ENCODE results near the gene LPIN1.

GRCh38 chr2:11787991-11788390, 41.6 kb downstream of the LPIN1 start:
- TF ChIP-seq ZNF543 (CRISPR knock-in tag; IDR thresholded peaks at IDR 0.05): no peak
- no peak for TF ChIP-seq BCL3 (CRISPR knock-in tag; IDR thresholded peaks at IDR 0.05)
- no peak for TF ChIP-seq ZSCAN5A (CRISPR knock-in tag; IDR thresholded peaks at IDR 0.05; ENCODE audit: borderline replicate concordance)
- no peak for TF ChIP-seq ZNF446 (CRISPR knock-in tag; IDR thresholded peaks at IDR 0.05)
- TF ChIP-seq EZH2 (conservative IDR thresholded peaks at IDR 0.05; ENCODE audit: low read depth, low read length): no peak
- no peak for TF ChIP-seq ZBTB4 (CRISPR knock-in tag; IDR thresholded peaks at IDR 0.05; ENCODE audit: borderline replicate concordance)
- no peak for TF ChIP-seq ZNF777 (CRISPR knock-in tag; IDR thresholded peaks at IDR 0.05)
- TF ChIP-seq DNMT3B (CRISPR knock-in tag; conservative IDR thresholded peaks at IDR 0.05): no peak
- no peak for TF ChIP-seq EP300 (IDR thresholded peaks at IDR 0.05; ENCODE audit: low read depth in 2 of 2, low read length in 2 of 2)
- TF ChIP-seq EP300 (CRISPR knock-in tag; IDR thresholded peaks at IDR 0.05; ENCODE audit: borderline replicate concordance): no peak
- no peak for TF ChIP-seq JUND (CRISPR knock-in tag; IDR thresholded peaks at IDR 0.05)
